HCT116 (cell line): Measurements from ENCODE around the gene SEMA3C. TPM values are rescaled to one million over a fixed set of nuclear protein-coding genes. Genes with fewer than 3 reads are reported as not detected.

ENCODE experiments used
- ATAC-seq: fragments of 200-7000 bp; cut with Tn5 transposase; 2 replicates; pipeline ENCODE4 v1.9.1; 2020; ENCODE audit warnings: mild to moderate bottlenecking, moderate library complexity
- BruUV-seq: library from RNA; stranded (reverse); fragments of 400-500 nt; replicated peaks from 2 replicates; lab custom pipeline; 2021; lab: Mats Ljungman, UMichigan
- CTCF ChIA-PET: fragments of 300-600 bp; sonication (Branson Sonifier 250); formaldehyde crosslinking; loops from one replicate; lab custom pipeline; 2021; ENCODE audit warnings: antibody characterized with exemption; lab: Charles Lee
- POLR2A ChIA-PET: fragments of 300-600, 350-600 bp; sonication (Branson Sonifier 250); formaldehyde crosslinking; loops from one replicate; lab custom pipeline; 2021; ENCODE audit warnings: antibody characterized with exemption; lab: Charles Lee
- RAD21 ChIA-PET, 2 experiments: fragments of 300-600 bp; sonication (Branson Sonifier 250); formaldehyde crosslinking; loops; one replicate each; lab custom pipeline; 2023; ENCODE audit warnings: low total read pairs in 2 of 2; ENCODE audit not compliant: uncharacterized antibody in 2 of 2, unreplicated experiment in 2 of 2, low non-redundant PET in 1 of 2; lab: Charles Lee
- DNase-seq: peaks from one replicate; pipeline ENCODE4 v3.0.0-alpha.2; 2010; ENCODE audit warnings: low read depth, low spot score
- H2AFZ ChIP-seq: fragments of 200-600 bp; shearing (Covaris generic), sonication (generic); 2 replicates; pipeline ENCODE4 v1.6.1; 2017; ENCODE audit warnings: low read depth, mixed run types, mixed read lengths, antibody characterized with exemption, low read length; ENCODE audit not compliant: poor library complexity, severe bottlenecking
- H3K27ac ChIP-seq: 2 replicates; pipeline ENCODE4 v1.5.1; 2012; ENCODE audit warnings: low read depth, low read length
- H3K27me3 ChIP-seq: fragments of 200-600 bp; sonication (generic); 2 replicates; pipeline ENCODE4 v1.6.1; 2016; ENCODE audit warnings: mixed run types, low read length, mixed read lengths; ENCODE audit not compliant: insufficient read depth
- H3K36me3 ChIP-seq, 2 experiments: fragments of 200-500 bp in 1 of 2; fragments of 200-600 bp in 1 of 2; sonication (Bioruptor generic) in 1 of 2; sonication (generic) in 1 of 2; 2 replicates each; pipeline versions ENCODE4 v1.5.1 to v1.6.1; 2014 to 2016; ENCODE audit warnings: low read length in 2 of 2, inconsistent platforms in 1 of 2, mixed read lengths in 1 of 2, mixed run types in 1 of 2; ENCODE audit not compliant: insufficient read depth in 2 of 2, control insufficient read depth in 1 of 2
- H3K4me1 ChIP-seq, 2 experiments: fragments of 200-600 bp in 1 of 2; sonication (generic) in 1 of 2; 2 replicates each; pipeline versions ENCODE4 v1.5.1 to v1.6.1; 2012 to 2017; ENCODE audit warnings: low read length in 2 of 2, inconsistent platforms in 1 of 2, mild to moderate bottlenecking in 1 of 2, mixed read lengths in 1 of 2, mixed run types in 1 of 2, moderate library complexity in 1 of 2; ENCODE audit not compliant: insufficient read depth in 2 of 2, control insufficient read depth in 1 of 2
- H3K4me2 ChIP-seq: fragments of 200-600 bp; sonication (generic); 2 replicates; pipeline ENCODE4 v1.6.1; 2017; ENCODE audit warnings: mixed run types, low read length, mixed read lengths
- H3K4me3 ChIP-seq, 2 experiments: fragments of 200-600 bp in 1 of 2; sonication (generic) in 1 of 2; replicated peaks in 1 of 2; 2 replicates each; pipeline ENCODE4 v1.5.1; 2011 to 2016; ENCODE audit warnings: low read length in 2 of 2, control low read depth in 1 of 2, low read depth in 1 of 2, mild to moderate bottlenecking in 1 of 2, mixed read lengths in 1 of 2, mixed run types in 1 of 2
- H3K79me2 ChIP-seq: fragments of 200-600 bp; sonication (generic); 2 replicates; pipeline ENCODE4 v1.6.1; 2017; ENCODE audit warnings: mild to moderate bottlenecking, mixed run types, low read length, moderate library complexity, mixed read lengths; ENCODE audit not compliant: insufficient read depth
- H3K9ac ChIP-seq: fragments of 200-600 bp; sonication (generic); 2 replicates; pipeline ENCODE4 v1.6.1; 2016; ENCODE audit warnings: low read length, mixed read lengths
- H3K9me2 ChIP-seq: fragments of 200-600 bp; sonication (generic), shearing (Covaris generic); 2 replicates; pipeline ENCODE4 v1.6.1; 2017; ENCODE audit warnings: mixed run types, mild to moderate bottlenecking, moderate library complexity; ENCODE audit not compliant: insufficient read depth
- H3K9me3 ChIP-seq, 2 experiments: fragments of 200-500 bp in 1 of 2; fragments of 200-600 bp in 1 of 2; sonication (Bioruptor generic) in 1 of 2; sonication (generic) in 1 of 2; 2 replicates each; pipeline ENCODE4 v1.6.1; 2014 to 2017; ENCODE audit warnings: low read length in 2 of 2, mixed read lengths in 2 of 2, inconsistent platforms in 1 of 2, low read depth in 1 of 2, mild to moderate bottlenecking in 1 of 2, mixed run types in 1 of 2, moderate library complexity in 1 of 2; ENCODE audit not compliant: control insufficient read depth in 1 of 2, insufficient read depth in 1 of 2
- H4K20me1 ChIP-seq: fragments of 200-600 bp; sonication (generic), shearing (Covaris generic); 2 replicates; pipeline ENCODE4 v1.6.1; 2017; ENCODE audit warnings: mixed run types, mild to moderate bottlenecking, moderate library complexity; ENCODE audit not compliant: insufficient read depth
- CEBPB ChIP-seq: IDR thresholded peaks from 2 replicates; pipeline ENCODE4 v1.6.1; 2012; ENCODE audit warnings: low read depth
- EZH2 ChIP-seq: fragments of 200-600 bp; sonication (generic); IDR thresholded peaks from 2 replicates; pipeline ENCODE4 v1.6.1; 2017; ENCODE audit warnings: antibody characterized with exemption, mixed run types
- JUND ChIP-seq: IDR thresholded peaks from 2 replicates; pipeline ENCODE4 v1.6.1; 2012
- SP1 ChIP-seq: IDR thresholded peaks from 2 replicates; pipeline ENCODE4 v1.6.1; 2012; ENCODE audit warnings: low read depth
- YY1 ChIP-seq: IDR thresholded peaks from 2 replicates; pipeline ENCODE4 v1.6.1; 2011; ENCODE audit warnings: low read length, low read depth, moderate library complexity, mild to moderate bottlenecking; ENCODE audit not compliant: insufficient replicate concordance; ENCODE audit errors: extremely low read depth
- ZNF274 ChIP-seq: fragments of 200-500 bp; sonication (Bioruptor generic); IDR thresholded peaks from 2 replicates; pipeline ENCODE4 v1.6.1; 2014; ENCODE audit warnings: mild to moderate bottlenecking, low read depth, low read length, inconsistent platforms
- intact Hi-C: fragments of 100-400 bp; cut with micrococcal nuclease; formaldehyde crosslinking; loops from 2 replicates; pipeline ENCODE4 v1.10.0; 2022
- total RNA-seq: library from RNA; stranded (reverse); gene quantifications from one replicate; pipeline ENCODE4 v1.2.1, GENCODE V29; 2021; ENCODE audit not compliant: unreplicated experiment
- TF ChIP-seq, protein P1 (sequence below), 3 experiments: fragments of 200-600 bp in 1 of 3; sonication (generic) in 1 of 3; IDR thresholded peaks in 2 of 3; conservative IDR thresholded peaks in 1 of 3; 2 replicates each; pipeline ENCODE4 v1.5.1; 2012 to 2017; ENCODE audit warnings: low read depth in 2 of 3, low read length in 2 of 3, antibody characterized with exemption in 1 of 3, borderline replicate concordance in 1 of 3, control low read depth in 1 of 3, mild to moderate bottlenecking in 1 of 3, mixed read lengths in 1 of 3, mixed run types in 1 of 3, moderate library complexity in 1 of 3; ENCODE audit not compliant: insufficient read depth in 1 of 3
- TF ChIP-seq, protein P2 (sequence below): IDR thresholded peaks from 2 replicates; pipeline ENCODE4 v1.6.1; 2012
- TF ChIP-seq, protein P3 (sequence below): IDR thresholded peaks from 2 replicates; pipeline ENCODE4 v1.6.1; 2012

SEMA3C gene
- total RNA-seq, 1 experiment from 2014 or later = 25.3 TPM

DNA sequence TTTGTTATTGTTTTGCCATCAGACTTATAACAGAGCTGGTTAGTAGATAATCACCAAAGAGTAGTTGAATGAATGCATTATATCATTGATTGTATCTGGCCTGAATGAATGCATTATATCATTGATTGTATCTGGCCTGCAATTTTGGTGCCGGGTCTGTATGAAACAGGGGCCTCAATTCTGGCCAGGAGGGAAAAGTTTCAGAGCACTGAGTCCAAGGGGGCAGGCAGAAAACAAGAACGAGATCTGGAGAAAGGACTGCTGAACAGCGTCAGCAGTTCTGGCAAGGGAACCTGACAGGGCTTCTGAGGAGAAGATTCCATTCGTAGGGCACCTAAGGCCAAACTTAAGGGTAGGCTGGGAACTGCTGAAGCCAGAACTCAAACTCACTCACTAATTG is 128.0 kb downstream of the SEMA3C start (continued):
- TF ChIP-seq YY1 = no peak
- TF ChIP-seq EZH2 = no peak
- TF ChIP-seq, protein P1, sequence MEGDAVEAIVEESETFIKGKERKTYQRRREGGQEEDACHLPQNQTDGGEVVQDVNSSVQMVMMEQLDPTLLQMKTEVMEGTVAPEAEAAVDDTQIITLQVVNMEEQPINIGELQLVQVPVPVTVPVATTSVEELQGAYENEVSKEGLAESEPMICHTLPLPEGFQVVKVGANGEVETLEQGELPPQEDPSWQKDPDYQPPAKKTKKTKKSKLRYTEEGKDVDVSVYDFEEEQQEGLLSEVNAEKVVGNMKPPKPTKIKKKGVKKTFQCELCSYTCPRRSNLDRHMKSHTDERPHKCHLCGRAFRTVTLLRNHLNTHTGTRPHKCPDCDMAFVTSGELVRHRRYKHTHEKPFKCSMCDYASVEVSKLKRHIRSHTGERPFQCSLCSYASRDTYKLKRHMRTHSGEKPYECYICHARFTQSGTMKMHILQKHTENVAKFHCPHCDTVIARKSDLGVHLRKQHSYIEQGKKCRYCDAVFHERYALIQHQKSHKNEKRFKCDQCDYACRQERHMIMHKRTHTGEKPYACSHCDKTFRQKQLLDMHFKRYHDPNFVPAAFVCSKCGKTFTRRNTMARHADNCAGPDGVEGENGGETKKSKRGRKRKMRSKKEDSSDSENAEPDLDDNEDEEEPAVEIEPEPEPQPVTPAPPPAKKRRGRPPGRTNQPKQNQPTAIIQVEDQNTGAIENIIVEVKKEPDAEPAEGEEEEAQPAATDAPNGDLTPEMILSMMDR (IDR thresholded peaks at IDR 0.05 in 2 of 3, conservative IDR thresholded peaks at IDR 0.05 in 1 of 3; ENCODE audit: borderline replicate concordance in 1 of 3, insufficient read depth in 1 of 3, low read depth in 2 of 3, low read length in 2 of 3) = no peak
- no peak for TF ChIP-seq JUND
- TF ChIP-seq CEBPB = no peak
- no peak for TF ChIP-seq SP1

DNA sequence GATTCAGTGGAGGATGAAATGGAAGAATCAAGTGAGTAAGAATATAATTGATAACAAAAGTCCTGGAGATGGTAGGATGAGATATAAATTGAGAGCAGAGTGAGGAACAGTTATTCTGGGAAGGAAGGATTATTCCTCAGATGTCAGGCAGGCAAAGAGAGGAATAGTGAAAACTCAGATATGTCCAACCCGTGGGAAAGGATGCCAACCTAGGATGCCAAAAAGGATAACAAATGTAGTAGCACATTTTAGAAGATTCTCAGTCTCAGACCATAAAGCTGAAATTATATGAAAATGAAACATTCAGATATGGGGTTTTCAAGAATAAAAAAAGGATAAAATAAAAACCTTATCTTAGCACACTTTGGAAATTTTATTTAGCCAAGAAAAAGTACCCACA is 131.1 kb downstream of the SEMA3C start:
- H4K20me1 ChIP-seq = no peaks in the 10 kb centered on the region
- no peak for ATAC-seq
- RAD21 ChIA-PET = no interaction called here
- H3K79me2 ChIP-seq = no peaks in the 10 kb centered on the region
- no peak overlapping the region for H3K4me2 ChIP-seq
- intact Hi-C loops = no loop called here
- no TSS peak for BruUV-seq
- CTCF ChIA-PET = no interaction called here
- H3K36me3 ChIP-seq = no peaks in the 10 kb centered on the region
- peaks cover 10 to 11% of the 10 kb centered on the region in 2 experiments; a peak in 3 of 4 replicates for H3K4me1 ChIP-seq
- TF ChIP-seq ZNF274 = no peak
- TF ChIP-seq, protein P2, sequence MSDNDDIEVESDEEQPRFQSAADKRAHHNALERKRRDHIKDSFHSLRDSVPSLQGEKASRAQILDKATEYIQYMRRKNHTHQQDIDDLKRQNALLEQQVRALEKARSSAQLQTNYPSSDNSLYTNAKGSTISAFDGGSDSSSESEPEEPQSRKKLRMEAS = no peak
- TF ChIP-seq, protein P3, sequence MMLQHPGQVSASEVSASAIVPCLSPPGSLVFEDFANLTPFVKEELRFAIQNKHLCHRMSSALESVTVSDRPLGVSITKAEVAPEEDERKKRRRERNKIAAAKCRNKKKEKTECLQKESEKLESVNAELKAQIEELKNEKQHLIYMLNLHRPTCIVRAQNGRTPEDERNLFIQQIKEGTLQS = no peak
- no peak for TF ChIP-seq JUND
- TF ChIP-seq, all 23 proteins: peak for 0
- Histone ChIP-seq H3K9me3 (no peaks in the 10 kb centered on the region), H3K9ac (no peak overlapping the region), H2AFZ (no peak overlapping the region), H3K4me3 (no peak overlapping the region), H3K27me3 (no peaks in the 10 kb centered on the region), H3K9me2 (no peaks in the 10 kb centered on the region), H3K27ac (no peak overlapping the region)
- no peak for DNase-seq
- POLR2A ChIA-PET = no interaction called here
